H1 (cell line): ENCODE data around the gene BTAF1. TPM values are rescaled to one million over a fixed set of nuclear protein-coding genes. Genes with fewer than 3 reads are reported as not detected.

Experiments used
- CTCF ChIA-PET: fragments of 300-600 bp; sonication (Branson Sonifier 250); formaldehyde crosslinking; loops from one replicate; lab custom pipeline; 2021; ENCODE audit not compliant: partially characterized antibody; lab: Charles Lee
- POLR2A ChIA-PET: fragments of 300-600 bp; sonication (Branson Sonifier 250); formaldehyde crosslinking; loops from one replicate; lab custom pipeline; 2021; ENCODE audit warnings: inconsistent platforms; ENCODE audit not compliant: partially characterized antibody; lab: Charles Lee
- DNase-seq, 2 experiments: peaks; one replicate each; pipeline versions ENCODE4 v3.0.0 to v3.0.0-alpha.2; 2010 to 2022; ENCODE audit warnings: low spot score in 2 of 2, low read depth in 1 of 2, mixed read lengths in 1 of 2
- FAIRE-seq: peaks from 2 replicates; lab custom pipeline; 2011; peaks lifted over from hg19 to GRCh38; lab: Jason Lieb, UNC
- H2AFZ ChIP-seq: 2 replicates; pipeline ENCODE4 v1.8.1; 2012; ENCODE audit warnings: low read length, inconsistent platforms
- H2AK5ac ChIP-seq: 2 replicates; pipeline ENCODE4 v1.6.1; 2013; ENCODE audit warnings: low read depth, low read length
- H2BK120ac ChIP-seq: replicated peaks from 2 replicates; pipeline ENCODE3; 2013; ENCODE audit warnings: low read depth, low read length, inconsistent platforms
- H2BK12ac ChIP-seq: 2 replicates; pipeline ENCODE4 v1.6.1; 2013; ENCODE audit warnings: low read depth, low read length
- H2BK15ac ChIP-seq: 2 replicates; pipeline ENCODE4 v1.6.1; 2013; ENCODE audit warnings: low read length
- H2BK20ac ChIP-seq: 2 replicates; pipeline ENCODE4 v1.6.1; 2013; ENCODE audit warnings: low read length
- H2BK5ac ChIP-seq: 2 replicates; pipeline ENCODE4 v1.6.1; 2013; ENCODE audit warnings: low read depth, low read length
- H3K14ac ChIP-seq: 2 replicates; pipeline ENCODE4 v1.6.1; 2013; ENCODE audit warnings: inconsistent platforms; ENCODE audit not compliant: insufficient read length
- H3K18ac ChIP-seq: 2 replicates; pipeline ENCODE4 v1.6.1; 2013; ENCODE audit warnings: low read length; ENCODE audit errors: extremely low read depth
- H3K23ac ChIP-seq: 2 replicates; pipeline ENCODE4 v1.6.1; 2013; ENCODE audit warnings: inconsistent platforms; ENCODE audit not compliant: insufficient read length
- H3K23me2 ChIP-seq: 2 replicates; pipeline ENCODE4 v1.6.1; 2013; ENCODE audit warnings: low read depth, low read length
- H3K27ac ChIP-seq: 2 replicates; pipeline ENCODE4 v1.6.1; 2011; ENCODE audit warnings: low read depth, low read length, inconsistent platforms
- H3K27me3 ChIP-seq, 4 experiments: replicated peaks in 1 of 4; 1 replicate in 1 of 4; 2 replicates in 3 of 4; pipeline versions ENCODE4 v1.6.1 to v1.8.1; 2011 to 2013; ENCODE audit warnings: low read length in 3 of 4, mild to moderate bottlenecking in 3 of 4, inconsistent platforms in 2 of 4, mixed read lengths in 2 of 4, moderate library complexity in 1 of 4; ENCODE audit not compliant: control insufficient read depth in 3 of 4, insufficient read depth in 3 of 4; ENCODE audit errors: extremely low read depth in 1 of 4
- H3K36me3 ChIP-seq, 4 experiments: 2 replicates each; pipeline versions ENCODE4 v1.6.1 to v1.8.1; 2011 to 2013; ENCODE audit warnings: mild to moderate bottlenecking in 4 of 4, low read length in 3 of 4, moderate library complexity in 2 of 4, control low read depth in 1 of 4, inconsistent platforms in 1 of 4; ENCODE audit not compliant: insufficient read depth in 4 of 4, control insufficient read depth in 2 of 4
- H3K4ac ChIP-seq: replicated peaks from 2 replicates; pipeline ENCODE3; 2013; ENCODE audit warnings: low read length, low read depth, mixed read lengths, inconsistent platforms; ENCODE audit not compliant: insufficient read length
- H3K4me1 ChIP-seq, 4 experiments: replicated peaks in 1 of 4; 1 replicate in 1 of 4; 2 replicates in 3 of 4; pipeline versions ENCODE4 v1.6.1 to v1.8.1; 2011 to 2013; ENCODE audit warnings: low read length in 3 of 4, inconsistent platforms in 2 of 4, mixed read lengths in 1 of 4; ENCODE audit not compliant: insufficient read depth in 4 of 4, control insufficient read depth in 3 of 4
- H3K4me2 ChIP-seq, 2 experiments: 2 replicates each; pipeline versions ENCODE4 v1.6.1 to v1.8.1; 2011 to 2013; ENCODE audit warnings: low read depth in 2 of 2, low read length in 2 of 2, control low read depth in 1 of 2, inconsistent platforms in 1 of 2, mild to moderate bottlenecking in 1 of 2; ENCODE audit not compliant: insufficient read depth in 1 of 2
- H3K4me3 ChIP-seq, 4 experiments: fragments of 200-600, 300-600 bp in 1 of 4; sonication (generic), shearing (Covaris generic), sonication (Bioruptor Twin) in 1 of 4; 2 replicates each; pipeline versions ENCODE4 v1.5.1 to v1.8.1; 2011 to 2016; ENCODE audit warnings: low read length in 4 of 4, low read depth in 3 of 4, control low read depth in 2 of 4, inconsistent platforms in 2 of 4, mild to moderate bottlenecking in 2 of 4, mixed read lengths in 1 of 4, moderate library complexity in 1 of 4; ENCODE audit not compliant: insufficient read depth in 2 of 4; ENCODE audit errors: extremely low read depth in 1 of 4
- H3K56ac ChIP-seq: replicated peaks from 2 replicates; pipeline ENCODE3; 2013; ENCODE audit warnings: low read depth, mild to moderate bottlenecking, mixed read lengths, low read length, inconsistent platforms; ENCODE audit not compliant: insufficient read length
- H3K79me1 ChIP-seq: 2 replicates; pipeline ENCODE4 v1.6.1; 2013; ENCODE audit warnings: low read depth, low read length, control low read depth
- H3K79me2 ChIP-seq, 2 experiments: 2 replicates each; pipeline versions ENCODE4 v1.6.1 to v1.8.1; 2012 to 2013; ENCODE audit warnings: low read length in 2 of 2, mild to moderate bottlenecking in 2 of 2, inconsistent platforms in 1 of 2; ENCODE audit not compliant: insufficient read depth in 2 of 2, control insufficient read depth in 1 of 2
- H3K9ac ChIP-seq, 4 experiments: replicated peaks in 1 of 4; 1 replicate in 1 of 4; 2 replicates in 3 of 4; pipeline versions ENCODE4 v1.6.1 to v1.8.1; 2011 to 2013; ENCODE audit warnings: low read depth in 3 of 4, low read length in 3 of 4, control low read depth in 2 of 4, mild to moderate bottlenecking in 2 of 4, moderate library complexity in 2 of 4, inconsistent platforms in 1 of 4; ENCODE audit errors: extremely low read depth in 1 of 4
- H3K9me3 ChIP-seq, 2 experiments: 2 replicates each; pipeline versions ENCODE4 v1.6.1 to v1.8.1; 2012 to 2013; ENCODE audit warnings: mild to moderate bottlenecking in 2 of 2, moderate library complexity in 2 of 2, control low read depth in 1 of 2, inconsistent platforms in 1 of 2, low read depth in 1 of 2, low read length in 1 of 2, mixed read lengths in 1 of 2; ENCODE audit not compliant: insufficient read depth in 2 of 2
- H4K20me1 ChIP-seq, 2 experiments: replicated peaks in 1 of 2; 2 replicates each; pipeline versions ENCODE3 to v1.8.1; 2011 to 2013; ENCODE audit warnings: inconsistent platforms in 2 of 2, low read length in 2 of 2, mild to moderate bottlenecking in 1 of 2; ENCODE audit not compliant: insufficient read depth in 2 of 2, control insufficient read depth in 1 of 2
- H4K5ac ChIP-seq: 2 replicates; pipeline ENCODE4 v1.6.1; 2013; ENCODE audit warnings: low read length, low read depth, mixed read lengths, inconsistent platforms; ENCODE audit not compliant: insufficient read length
- H4K8ac ChIP-seq: 2 replicates; pipeline ENCODE4 v1.8.0; 2013; ENCODE audit warnings: mild to moderate bottlenecking, moderate library complexity, low read length, inconsistent platforms; ENCODE audit not compliant: insufficient read depth; ENCODE audit errors: extremely low read depth
- H4K91ac ChIP-seq: replicated peaks from 2 replicates; pipeline ENCODE3; 2013; ENCODE audit warnings: low read length, mixed read lengths, inconsistent platforms; ENCODE audit not compliant: insufficient read length
- SP4 ChIP-seq: IDR thresholded peaks from 2 replicates; pipeline ENCODE4 v1.6.1; 2012; ENCODE audit warnings: low read length, inconsistent platforms
- WGBS, 2 experiments: shearing (Covaris generic) in 1 of 2; methylation state at CpG; one replicate each; pipeline versions ENCODE4 v1.1.6 to v1.1.7; 2013 to 2015; ENCODE audit warnings: low lambda C conversion rate in 2 of 2, mixed read lengths in 2 of 2, inconsistent platforms in 1 of 2, low coverage in 1 of 2, missing lambda C conversion rate in 1 of 2; ENCODE audit not compliant: insufficient replicate concordance in 2 of 2, insufficient coverage in 1 of 2, insufficient read length in 1 of 2; ENCODE audit errors: extremely low coverage in 1 of 2, missing lambda C conversion rate in 1 of 2; 5-methylcytosine and 5-hydroxymethylcytosine counted together
- polyA plus RNA-seq, 7 experiments: library from polyadenylated mRNA; depleted of rRNA in 3 of 7; stranded (reverse) in 5 of 7; unstranded in 2 of 7; fragments of >200 nt in 5 of 7; fragments of 200-250 nt in 2 of 7; gene quantifications; 1 replicate in 5 of 7; 2 replicates in 1 of 7; 4 replicates in 1 of 7; pipeline versions ENCODE4 v1.2.1 to v1.2.3, GENCODE V29; 2011 to 2013; ENCODE audit warnings: missing spikeins in 2 of 7, mixed read lengths in 2 of 7
- total RNA-seq: library from RNA; stranded (reverse); fragmentation: NEBNext Ultra II Directional; extraction: Animal tissue kit (Norgen Biotek cat#: 25700); gene quantifications from 2 replicates; pipeline ENCODE4 v1.2.1, GENCODE V29; 2021

The BTAF1 gene
- total and polyA plus RNA-seq, 2 of the 8 experiments (the other 6 are each of a cell fraction or from before 2014, with no cell fraction given) = 24.5 to 39.1 TPM

- no peak for TF ChIP-seq SP4
- no peaks in the 10 kb centered on the region for H3K79me1 ChIP-seq
- no peaks in the 10 kb centered on the region for H3K27me3 ChIP-seq
- H3K4ac ChIP-seq = no peak overlapping the region
- no peaks in the 10 kb centered on the region for H3K23me2 ChIP-seq
- no peak overlapping the region for H2BK15ac ChIP-seq
- no peak overlapping the region for H3K4me2 ChIP-seq
- no peak overlapping the region for H4K8ac ChIP-seq
- H2BK20ac ChIP-seq = no peak overlapping the region
- no peak overlapping the region for H4K5ac ChIP-seq
- no peak overlapping the region for H3K23ac ChIP-seq
- peaks cover 0 to under 1% (median 0%) of the 10 kb centered on the region in 4 experiments; a peak in 1 of 7 replicates for H3K4me1 ChIP-seq
- H2AFZ ChIP-seq = no peak overlapping the region
- 94% methylated on average over 4 of the region's 4 CpGs; no CpG with 5 or more reads in 1 of the 2 experiments for WGBS, 2 experiments
- FAIRE-seq = no peak
- peaks cover 9 to 62% (median 34%) of the 10 kb centered on the region in 4 experiments for H3K36me3 ChIP-seq
- no peak for DNase-seq
- ChIA-PET CTCF (no interaction called here), POLR2A (no interaction called here)
- H2AK5ac ChIP-seq = no peak overlapping the region
- H3K79me2 ChIP-seq = no peaks in the 10 kb centered on the region
- H3K56ac ChIP-seq = no peak overlapping the region
- peaks cover 0 to 2% of the 10 kb centered on the region in 2 experiments for H4K20me1 ChIP-seq
- H2BK120ac ChIP-seq = no peak overlapping the region
- H3K9me3 ChIP-seq = no peaks in the 10 kb centered on the region
- no peak overlapping the region for H3K18ac ChIP-seq
- H3K14ac ChIP-seq = no peak overlapping the region
- H3K4me3 ChIP-seq = no peak overlapping the region
- H3K27ac ChIP-seq = no peak overlapping the region
- H3K9ac ChIP-seq = no peak overlapping the region
- no peak overlapping the region for H4K91ac ChIP-seq
- H2BK5ac ChIP-seq = no peak overlapping the region
- H2BK12ac ChIP-seq = no peak overlapping the region
Observed at GRCh38 chr10:92027141-92027540, 103.6 kb downstream of the BTAF1 start.
